Spleen (tissue), 11 donors: ENCODE results near the gene RSPRY1. TPM values are rescaled to one million over a fixed set of nuclear protein-coding genes. Genes with fewer than 3 reads are reported as not detected.

ENCODE experiments used
- DNase-seq: peaks from one replicate; pipeline ENCODE4 v3.0.0-alpha.2; 2020
- H3K27ac ChIP-seq, 8 donors: fragments of 200-600 bp; sonication (generic) in 7 of 8; 1 replicate in 4 of 8; 2 replicates in 4 of 8; pipeline versions ENCODE4 v1.5.0 to v1.8.0; 2016 to 2021; ENCODE audit warnings: inconsistent platforms in 4 of 8, mild to moderate bottlenecking in 4 of 8, moderate library complexity in 1 of 8
- H3K27me3 ChIP-seq, 7 donors: fragments of 200-600 bp; sonication (generic) in 6 of 7; replicated peaks in 1 of 7; 1 replicate in 4 of 7; 2 replicates in 3 of 7; pipeline versions ENCODE4 v1.5.0 to v1.8.0; 2016 to 2021; ENCODE audit warnings: inconsistent platforms in 3 of 7, mild to moderate bottlenecking in 1 of 7
- H3K36me3 ChIP-seq, 6 donors: fragments of 200-600 bp; sonication (generic) in 5 of 6; 1 replicate in 4 of 6; 2 replicates in 2 of 6; pipeline versions ENCODE4 v1.5.0 to v1.8.0; 2016 to 2021; ENCODE audit warnings: inconsistent platforms in 2 of 6
- H3K4me1 ChIP-seq, 6 donors: fragments of 200-600 bp; sonication (generic) in 5 of 6; 1 replicate in 3 of 6; 2 replicates in 3 of 6; pipeline versions ENCODE4 v1.5.0 to v1.8.0; 2016 to 2021; ENCODE audit warnings: inconsistent platforms in 3 of 6
- H3K4me3 ChIP-seq, 8 donors: fragments of 200-600 bp; sonication (generic) in 7 of 8; 1 replicate in 4 of 8; 2 replicates in 4 of 8; pipeline versions ENCODE4 v1.5.0 to v1.8.0; 2016 to 2021; ENCODE audit warnings: inconsistent platforms in 4 of 8, mild to moderate bottlenecking in 4 of 8, moderate library complexity in 2 of 8
- H3K9me3 ChIP-seq, 8 donors: fragments of 200-600 bp; sonication (generic) in 7 of 8; 1 replicate in 4 of 8; 2 replicates in 4 of 8; pipeline versions ENCODE4 v1.5.0 to v1.8.0; 2016 to 2021; ENCODE audit warnings: inconsistent platforms in 4 of 8
- POLR2A ChIP-seq, 3 donors: fragments of 450-650 bp; IDR thresholded peaks; one replicate each; pipeline ENCODE4 v1.5.1; 2017; ENCODE audit warnings: antibody characterized with exemption in 3 of 3, mild to moderate bottlenecking in 1 of 3
- POLR2AphosphoS5 ChIP-seq, 3 donors: sonication (generic); formaldehyde crosslinking; IDR thresholded peaks; one replicate each; pipeline ENCODE4 v1.5.1; 2017; ENCODE audit warnings: antibody characterized with exemption in 3 of 3
- WGBS, 5 donors: extraction: QIAGEN DNeasy Blood & Tissue Kit in 3 of 5; methylation state at CpG; one replicate each; pipeline versions ENCODE4 v1.1.5 to v1.1.7; 2013 to 2018; 5-methylcytosine and 5-hydroxymethylcytosine counted together
- intact Hi-C: fragments of 100-400 bp; cut with DNase I; formaldehyde crosslinking; loops from one replicate; pipeline ENCODE4 v1.15.0; 2023; ENCODE audit warnings: low total_unique reads
- polyA plus RNA-seq, 3 donors: library from polyadenylated mRNA; stranded (reverse); fragments of 200-250 nt; gene quantifications; one replicate each; pipeline ENCODE4 v1.2.1, GENCODE V29; 2013
- total RNA-seq, 7 donors: library from RNA; depleted of rRNA in 3 of 7; stranded (reverse); fragments of >200 nt in 3 of 7; fragmentation: NEBNext Ultra II Directional in 4 of 7; extraction: Animal tissue kit (Norgen Biotek cat#: 25700) in 4 of 7; gene quantifications; one replicate each; pipeline versions ENCODE4 v1.1.0 to v1.2.1, GENCODE V29; 2016 to 2021
- TF ChIP-seq, protein P1 (sequence below), 11 experiments: fragments of 200-600 bp in 7 of 11; fragments of 450-650 bp in 4 of 11; sonication (generic) in 4 of 11; IDR thresholded peaks in 8 of 11; conservative IDR thresholded peaks in 3 of 11; 1 replicate in 7 of 11; 2 replicates in 4 of 11; pipeline versions ENCODE4 v1.4.0 to v1.8.0; 2016 to 2021; ENCODE audit warnings: antibody characterized with exemption in 11 of 11, inconsistent platforms in 4 of 11, mild to moderate bottlenecking in 1 of 11
- donor health status: healthy with polysubstance abuse.
- donor health status: DM: no; HTN: no; CAD: no; lungs with moderate emphysema.
- donor health status: DM: no; HTN: no; CAD: no.
- donor health status: Bipolar disorder and iron deficiency.
- donor health status: healthy.
- donor health status: DM: no; HTN: no; CAD: no.
- donor health status: DM: yes; HTN: yes; CAD: no.

RSPRY1 gene
- total and polyA plus RNA-seq, 10 donors: 7.3 to 38.8 (median 29.4) TPM

DNA sequence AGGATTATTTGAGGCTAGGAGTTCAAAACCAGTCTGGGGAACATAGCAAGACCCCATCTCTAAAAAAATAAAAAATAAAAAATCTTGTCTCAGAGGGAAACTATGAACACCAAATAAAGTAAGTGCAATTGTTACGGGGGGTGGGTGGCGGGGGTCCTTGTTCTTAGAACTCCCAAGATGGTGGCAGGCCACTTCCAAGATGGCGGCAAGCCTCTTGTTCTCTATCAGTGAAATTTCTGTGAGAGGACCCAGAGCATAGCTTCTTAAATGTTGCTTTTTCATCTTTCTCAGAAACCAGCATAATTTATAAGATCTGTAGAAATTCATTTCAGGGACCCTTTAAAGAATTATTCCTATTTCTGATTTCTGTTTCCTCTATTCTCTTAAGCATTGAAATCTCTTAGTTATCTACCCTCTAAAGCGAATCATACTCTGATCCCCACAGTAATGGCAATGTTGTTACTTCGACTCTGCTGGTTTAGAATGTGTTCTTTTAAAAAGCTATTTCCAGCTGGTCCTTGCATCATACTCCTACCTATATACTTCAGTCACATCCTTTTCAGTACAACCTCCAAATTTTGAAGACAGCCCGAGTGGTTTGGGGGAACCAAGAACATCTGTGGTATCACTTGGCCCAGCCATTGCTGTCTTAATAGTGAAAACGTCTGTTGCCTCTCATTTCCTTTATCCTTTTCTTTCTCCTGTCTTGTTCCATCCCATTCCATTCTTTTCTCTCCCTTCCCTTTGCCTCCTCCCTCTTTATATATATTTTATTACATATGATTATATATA, 16.2 kb downstream of the RSPRY1 start:
- Histone ChIP-seq H3K4me1 (peaks cover 0 to 4% (median 0%) of the 10 kb centered on the region in 6 donors), H3K36me3 (peaks cover 0 to 31% (median 29%) of the 10 kb centered on the region in 6 donors), H3K27ac (no peak overlapping the region), H3K27me3 (no peaks in the 10 kb centered on the region), H3K9me3 (no peaks in the 10 kb centered on the region), H3K4me3 (no peak overlapping the region)
- TF ChIP-seq, protein P1, sequence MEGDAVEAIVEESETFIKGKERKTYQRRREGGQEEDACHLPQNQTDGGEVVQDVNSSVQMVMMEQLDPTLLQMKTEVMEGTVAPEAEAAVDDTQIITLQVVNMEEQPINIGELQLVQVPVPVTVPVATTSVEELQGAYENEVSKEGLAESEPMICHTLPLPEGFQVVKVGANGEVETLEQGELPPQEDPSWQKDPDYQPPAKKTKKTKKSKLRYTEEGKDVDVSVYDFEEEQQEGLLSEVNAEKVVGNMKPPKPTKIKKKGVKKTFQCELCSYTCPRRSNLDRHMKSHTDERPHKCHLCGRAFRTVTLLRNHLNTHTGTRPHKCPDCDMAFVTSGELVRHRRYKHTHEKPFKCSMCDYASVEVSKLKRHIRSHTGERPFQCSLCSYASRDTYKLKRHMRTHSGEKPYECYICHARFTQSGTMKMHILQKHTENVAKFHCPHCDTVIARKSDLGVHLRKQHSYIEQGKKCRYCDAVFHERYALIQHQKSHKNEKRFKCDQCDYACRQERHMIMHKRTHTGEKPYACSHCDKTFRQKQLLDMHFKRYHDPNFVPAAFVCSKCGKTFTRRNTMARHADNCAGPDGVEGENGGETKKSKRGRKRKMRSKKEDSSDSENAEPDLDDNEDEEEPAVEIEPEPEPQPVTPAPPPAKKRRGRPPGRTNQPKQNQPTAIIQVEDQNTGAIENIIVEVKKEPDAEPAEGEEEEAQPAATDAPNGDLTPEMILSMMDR (IDR thresholded peaks at IDR 0.05 in 8 of 11, conservative IDR thresholded peaks at IDR 0.05 in 3 of 11): no peak
- TF ChIP-seq POLR2A (IDR thresholded peaks at IDR 0.05): no peak
- TF ChIP-seq POLR2AphosphoS5 (IDR thresholded peaks at IDR 0.05): no peak
- no peak for DNase-seq
- WGBS, 5 donors: 86 to 92% (median 90%) methylated on average over 7 of the region's 7 CpGs
- intact Hi-C loops: no loop called here

DNA sequence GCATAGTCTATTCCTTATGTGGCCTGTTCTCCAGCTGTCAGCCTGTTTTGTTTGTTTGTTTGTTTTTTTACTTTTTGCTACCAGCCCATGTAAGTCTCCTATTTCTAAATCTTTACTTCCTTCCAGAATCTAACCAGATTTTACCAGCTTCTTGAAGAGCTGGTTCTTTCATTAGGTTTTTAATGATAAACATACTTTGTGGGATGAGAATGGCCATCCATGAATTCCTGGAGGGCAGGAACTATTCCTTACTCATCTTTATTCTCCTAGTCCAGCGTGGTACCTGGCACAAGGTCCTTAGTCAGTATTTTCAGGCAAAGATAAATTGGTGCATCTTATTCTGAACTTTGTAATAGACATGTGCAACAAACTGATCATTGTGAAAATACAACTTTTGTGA, 17.3 kb downstream of the RSPRY1 start:
- H3K36me3 ChIP-seq: peaks cover 0 to 43% (median 36%) of the 10 kb centered on the region in 6 donors
- WGBS, 5 donors: 88 to 96% (median 90%) methylated on average over 1 of the region's 1 CpG

DNA sequence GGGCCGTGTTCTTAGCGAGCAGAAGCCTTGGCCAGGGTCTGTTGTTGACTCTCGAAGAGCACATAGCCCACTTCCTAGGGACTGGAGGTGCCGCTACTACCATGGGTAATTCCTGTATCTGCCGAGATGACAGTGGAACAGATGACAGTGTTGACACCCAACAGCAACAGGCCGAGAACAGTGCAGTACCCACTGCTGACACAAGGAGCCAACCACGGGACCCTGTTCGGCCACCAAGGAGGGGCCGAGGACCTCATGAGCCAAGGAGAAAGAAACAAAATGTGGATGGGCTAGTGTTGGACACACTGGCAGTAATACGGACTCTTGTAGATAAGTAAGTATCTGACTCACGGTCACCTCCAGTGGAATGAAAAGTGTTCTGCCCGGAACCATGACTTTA, 18.5 kb downstream of the RSPRY1 start:
- Histone ChIP-seq H3K27ac (no peak overlapping the region), H3K4me1 (no peaks in the 10 kb centered on the region), H3K36me3 (peaks cover 0 to 55% (median 48%) of the 10 kb centered on the region in 6 donors), H3K9me3 (no peaks in the 10 kb centered on the region), H3K27me3 (no peaks in the 10 kb centered on the region), H3K4me3 (no peak overlapping the region)
- no peak for DNase-seq
- no peak for TF ChIP-seq POLR2AphosphoS5 (IDR thresholded peaks at IDR 0.05)
- WGBS, 5 donors: 91 to 95% (median 94%) methylated on average over 12 of the region's 12 CpGs
- intact Hi-C loops: no loop called here

More for the DNA sequence above, 17.3 kb downstream of the RSPRY1 start:
- intact Hi-C loops: no loop called here
- Histone ChIP-seq H3K4me3 (no peak overlapping the region), H3K4me1 (peaks cover 0 to 4% (median 0%) of the 10 kb centered on the region in 6 donors), H3K9me3 (no peaks in the 10 kb centered on the region), H3K27ac (no peak overlapping the region), H3K27me3 (no peaks in the 10 kb centered on the region)
- DNase-seq: no peak
- TF ChIP-seq POLR2A (IDR thresholded peaks at IDR 0.05): no peak
- TF ChIP-seq, protein P1 (IDR thresholded peaks at IDR 0.05 in 8 of 11, conservative IDR thresholded peaks at IDR 0.05 in 3 of 11): no peak
- no peak for TF ChIP-seq POLR2AphosphoS5 (IDR thresholded peaks at IDR 0.05)

DNA sequence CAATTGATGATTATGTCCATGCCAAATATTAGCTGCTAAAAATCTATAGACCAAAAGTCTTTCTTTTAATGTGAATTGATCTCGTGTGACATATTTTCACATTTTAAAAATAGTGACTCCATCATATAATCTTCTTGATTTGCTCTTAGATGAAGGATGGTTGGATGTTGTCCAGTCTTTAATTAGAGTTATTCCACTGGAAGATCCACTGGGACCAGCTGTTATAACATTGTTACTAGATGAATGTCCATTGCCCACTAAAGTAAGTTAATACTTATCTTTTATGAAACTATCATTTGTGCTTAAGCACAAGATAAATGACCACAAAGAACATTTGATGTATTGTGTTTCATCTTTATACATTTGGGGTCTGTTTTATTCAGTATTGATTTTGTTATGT, 22.8 kb downstream of the RSPRY1 start:
- H3K4me1 ChIP-seq: no peaks in the 10 kb centered on the region
- no peak for TF ChIP-seq POLR2A (IDR thresholded peaks at IDR 0.05)
- TF ChIP-seq, protein P1 (IDR thresholded peaks at IDR 0.05 in 8 of 11, conservative IDR thresholded peaks at IDR 0.05 in 3 of 11): no peak
- TF ChIP-seq POLR2AphosphoS5 (IDR thresholded peaks at IDR 0.05): no peak
- H3K4me3 ChIP-seq: no peak overlapping the region
- DNase-seq: no peak
- no peak overlapping the region for H3K27ac ChIP-seq
- intact Hi-C loops: no loop called here
- no peaks in the 10 kb centered on the region for H3K9me3 ChIP-seq
- no peaks in the 10 kb centered on the region for H3K27me3 ChIP-seq
- WGBS, 5 donors: 94 to 98% (median 96%) methylated on average over 1 of the region's 1 CpG
- H3K36me3 ChIP-seq: peaks cover 3 to 97% (median 77%) of the 10 kb centered on the region in 6 donors
